GM21717 (cell line): Measurements from ENCODE around the gene CHMP3.
"Not testable (repeated sequence)": the region's sequence is repeated elsewhere in the genome, so short reads cannot be mapped to it uniquely, and the experiment has no call there.

Experiments
- ATAC-seq: cut with Tn5 transposase; IDR thresholded peaks from one replicate; pipeline ENCODE4 v1.9.1; 2021; ENCODE audit warnings: mild to moderate bottlenecking, moderate library complexity; ENCODE audit not compliant: unreplicated experiment

Gene CHMP3

DNA sequence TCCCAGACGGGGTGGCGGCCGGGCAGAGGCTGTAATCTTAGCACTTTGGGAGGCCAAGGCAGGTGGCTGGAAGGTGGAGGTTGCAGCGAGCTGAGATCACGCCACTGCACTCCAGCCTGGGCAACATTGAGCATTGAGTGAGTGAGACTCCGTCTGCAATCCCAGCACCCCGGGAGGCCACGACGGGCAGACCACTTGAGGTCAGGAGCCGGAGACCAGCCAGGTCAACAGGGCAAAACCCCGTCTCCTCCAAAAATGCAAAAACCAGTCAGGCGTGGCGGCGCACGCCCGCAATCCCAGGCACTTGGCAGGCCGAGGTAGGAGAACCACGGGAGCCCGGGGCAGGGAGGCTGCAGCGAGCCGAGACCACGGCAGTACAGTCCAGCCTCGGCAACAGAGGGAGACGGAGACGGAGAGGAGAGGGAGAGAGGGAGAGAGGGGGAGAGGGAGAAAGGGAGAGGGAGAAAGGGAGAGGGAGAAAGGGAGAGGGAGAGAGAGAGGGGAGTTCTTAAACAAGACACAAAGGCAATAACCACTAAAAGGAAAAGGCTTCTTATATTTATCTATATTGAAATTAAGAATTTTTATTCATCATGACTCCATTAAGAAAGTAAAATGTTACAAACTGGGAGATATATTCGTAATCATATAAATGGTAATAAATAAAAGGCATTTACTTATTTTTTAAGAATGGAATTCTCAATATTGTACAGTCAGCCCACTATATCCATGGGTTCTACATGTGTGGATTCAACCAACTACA lies 13.1 kb downstream of the CHMP3 start:
- ATAC-seq = not testable (repeated sequence)

DNA sequence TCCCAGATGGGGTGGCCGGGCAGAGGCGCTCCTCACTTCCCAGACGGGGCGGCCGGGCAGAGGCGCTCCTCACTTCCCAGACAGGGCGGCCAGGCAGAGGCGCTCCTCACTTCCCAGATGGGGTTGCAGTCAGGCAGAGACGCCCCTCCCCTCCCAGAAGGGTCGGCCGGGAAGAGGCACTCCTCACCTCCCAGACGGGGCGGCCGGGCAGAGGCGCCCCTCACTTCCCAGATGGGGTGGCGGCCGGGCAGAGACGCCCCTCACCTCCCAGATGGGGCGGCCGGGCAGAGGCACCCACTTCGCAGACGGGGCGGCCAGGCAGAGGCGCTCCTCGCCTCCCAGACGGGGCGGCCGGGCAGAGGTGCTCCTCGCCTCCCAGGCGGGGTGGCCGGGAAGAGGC lies 13.8 kb downstream of the CHMP3 start:
- ATAC-seq = not testable (repeated sequence)

DNA sequence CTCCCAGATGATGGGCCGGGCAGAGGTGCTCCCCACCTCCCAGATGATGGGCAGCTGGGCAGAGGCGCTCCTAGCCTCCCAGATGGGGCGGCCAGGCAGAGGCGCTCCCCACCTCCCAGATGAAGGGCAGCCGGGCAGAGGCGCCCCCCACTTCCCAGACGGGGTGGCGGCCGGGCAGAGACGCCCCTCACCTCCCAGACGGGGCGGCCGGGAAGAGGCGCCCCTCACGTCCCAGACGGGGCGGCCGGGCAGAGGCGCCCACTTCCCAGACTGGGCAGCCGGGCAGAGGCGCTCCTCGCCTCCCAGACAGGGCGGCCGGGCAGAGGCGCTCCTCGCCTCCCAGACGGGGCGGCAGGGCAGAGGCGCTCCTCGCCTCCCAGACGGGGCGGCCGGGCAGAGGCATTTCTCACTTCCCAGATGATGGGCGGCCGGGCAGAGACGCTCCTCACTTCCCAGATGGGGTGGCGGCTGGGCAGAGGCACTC lies 14.3 kb downstream of the CHMP3 start:
- not testable (repeated sequence) for ATAC-seq

GRCh38 chr2:86548165-86548912 lies 14.9 kb downstream of the CHMP3 start:
- ATAC-seq = not testable (repeated sequence)

DNA sequence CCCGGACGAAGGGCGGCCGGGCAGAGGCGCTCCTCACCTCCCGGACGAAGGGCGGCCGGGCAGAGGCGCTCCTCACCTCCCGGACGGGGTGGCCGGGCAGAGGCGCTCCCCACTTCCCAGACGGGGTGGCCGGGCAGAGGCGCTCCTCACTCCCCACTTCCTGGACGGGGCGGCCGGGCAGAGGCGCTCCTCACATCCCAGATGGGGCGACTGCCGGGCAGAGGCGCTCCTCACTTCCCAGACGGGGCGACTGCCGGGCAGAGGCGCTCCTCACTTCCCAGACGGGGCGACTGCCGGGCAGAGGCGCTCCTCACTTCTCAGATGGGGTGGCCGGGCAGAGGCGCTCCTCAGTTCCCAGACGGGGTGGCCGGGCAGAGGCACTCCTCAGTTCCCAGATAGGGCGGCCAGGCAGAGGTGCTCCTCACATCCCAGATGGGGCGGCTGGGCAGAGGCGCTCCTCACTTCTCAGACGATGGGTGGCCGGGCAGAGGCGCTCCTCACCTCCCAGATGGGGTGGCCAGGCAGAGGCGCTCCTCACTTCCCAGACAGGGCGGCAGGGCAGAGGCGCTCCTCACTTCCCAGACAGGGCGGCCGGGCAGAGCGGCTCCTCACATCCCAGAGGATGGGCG lies 17.8 kb downstream of the CHMP3 start:
- ATAC-seq = not testable (repeated sequence)

- ATAC-seq = not testable (repeated sequence)
These were observed 18.8 kb downstream of the CHMP3 start for GRCh38 chr2:86544278-86545099.

- ATAC-seq = no peak
These were observed 19.4 kb downstream of the CHMP3 start for GRCh38 chr2:86543793-86544192.

DNA sequence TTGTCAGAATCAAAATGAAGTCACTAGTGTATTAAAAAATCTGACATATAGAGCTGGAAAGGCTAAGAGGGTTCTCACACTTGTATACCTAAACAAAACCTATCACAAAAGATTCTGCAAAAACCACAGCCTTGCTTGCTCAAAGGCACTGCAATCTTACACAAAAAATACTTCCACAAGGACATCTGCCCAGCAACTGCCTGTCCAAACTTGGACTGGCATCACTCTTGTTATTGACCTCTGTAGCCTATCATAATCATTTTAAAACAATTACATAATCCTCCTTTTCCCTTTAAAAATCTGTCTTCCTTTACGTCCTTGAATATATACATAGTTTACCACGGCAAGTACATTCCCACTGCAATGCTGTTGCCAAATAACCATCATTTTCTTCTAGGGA lies 19.9 kb downstream of the CHMP3 start:
- ATAC-seq = no peak

DNA sequence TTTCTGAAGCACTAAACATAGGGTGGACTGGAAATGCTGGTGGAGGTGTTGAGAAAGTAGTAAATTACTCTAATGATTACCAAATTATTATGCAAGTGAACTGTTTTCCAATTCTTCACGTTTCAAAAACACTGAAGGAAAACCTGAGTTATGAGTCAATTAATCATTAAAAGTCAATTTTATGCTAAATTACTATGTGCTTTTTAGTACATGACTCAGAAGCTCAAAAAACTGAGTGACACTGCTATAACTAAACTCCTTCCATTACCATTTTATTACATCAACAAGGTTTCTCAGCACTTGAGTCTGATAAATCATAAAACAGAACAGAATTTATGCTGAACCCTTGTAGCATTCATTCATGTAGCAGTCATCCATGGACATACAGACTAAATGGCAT lies 20.4 kb downstream of the CHMP3 start:
- ATAC-seq = no peak

DNA sequence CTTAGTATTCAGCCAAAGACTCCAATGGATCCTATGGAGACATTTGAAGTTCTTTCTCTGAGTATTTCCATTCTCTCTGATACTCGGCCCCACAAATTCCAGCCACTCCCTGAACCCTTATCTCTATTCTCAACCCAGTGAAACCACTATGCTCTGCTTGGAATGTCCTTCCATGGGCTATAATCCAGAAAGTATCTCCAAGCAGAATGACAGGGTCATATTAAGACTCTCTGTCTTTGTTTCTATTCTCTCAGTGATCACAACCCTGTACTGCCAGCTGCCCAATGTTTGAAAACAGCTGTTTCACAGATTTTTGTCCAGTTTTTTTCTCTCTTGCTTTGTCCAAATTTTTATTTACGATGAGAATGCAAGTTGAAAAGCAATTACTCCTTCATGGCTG lies 21.9 kb downstream of the CHMP3 start:
- ATAC-seq = no peak

DNA sequence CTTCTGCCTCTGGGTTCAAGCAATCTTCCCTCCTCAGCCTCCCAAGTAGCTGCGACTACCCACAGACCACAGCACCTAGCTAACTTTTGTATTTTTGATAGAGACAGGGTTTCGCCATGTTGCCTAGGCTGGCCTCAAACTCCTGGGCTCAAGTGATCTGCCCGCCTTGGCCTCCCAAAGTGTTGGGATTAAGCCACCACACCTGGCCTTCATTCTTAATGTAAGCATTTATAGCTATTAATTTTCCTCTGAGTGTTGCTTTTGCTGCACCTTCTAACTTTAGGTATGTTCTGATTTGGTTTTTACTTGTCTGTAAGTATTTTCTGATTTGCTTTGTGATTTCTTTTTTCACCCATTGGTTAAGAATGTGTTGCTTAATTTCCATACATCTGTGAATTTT lies 29.7 kb downstream of the CHMP3 start:
- no peak for ATAC-seq

DNA sequence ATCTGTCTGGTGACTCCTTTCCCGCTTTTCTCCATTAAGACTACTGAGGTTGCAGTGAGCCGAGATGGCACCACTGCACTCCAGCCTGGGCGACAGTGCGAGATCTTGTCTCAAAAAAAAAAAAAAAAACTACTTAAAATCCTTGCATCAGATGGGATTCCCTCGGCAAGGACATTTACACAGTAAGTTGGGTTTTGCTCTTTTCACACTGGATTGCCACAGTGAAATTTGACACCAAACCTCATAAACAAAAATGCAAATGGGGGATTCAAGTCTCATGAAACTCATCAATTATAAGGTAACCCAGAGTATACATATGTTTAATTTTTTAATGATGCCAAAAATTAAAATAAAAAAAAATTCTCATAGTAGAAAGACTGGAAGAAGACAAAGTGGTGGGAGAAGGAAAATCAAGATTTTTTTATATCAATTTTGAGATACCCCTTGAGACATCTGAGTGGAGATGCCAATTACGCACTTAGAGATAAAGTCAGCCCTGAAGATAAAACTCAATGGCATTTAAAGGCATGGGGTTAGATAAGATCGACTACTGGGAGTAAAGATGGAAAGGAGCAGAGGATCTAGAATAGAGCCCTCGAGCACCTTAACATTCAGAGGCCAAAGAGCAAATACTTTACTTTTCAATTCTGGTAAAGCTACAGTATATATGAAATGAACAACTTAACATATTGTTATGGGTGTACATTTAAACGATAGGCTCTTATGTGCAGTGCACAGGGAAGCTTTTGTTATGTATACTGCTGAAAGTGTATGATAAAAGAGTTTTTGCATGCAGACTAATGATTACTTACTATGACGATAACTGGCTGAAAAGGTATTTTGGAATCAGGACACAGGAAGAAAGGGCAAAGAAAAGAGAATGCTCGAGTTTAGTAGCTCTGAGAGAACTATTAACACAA lies 37.6 kb downstream of the CHMP3 start:
- ATAC-seq = no peak

DNA sequence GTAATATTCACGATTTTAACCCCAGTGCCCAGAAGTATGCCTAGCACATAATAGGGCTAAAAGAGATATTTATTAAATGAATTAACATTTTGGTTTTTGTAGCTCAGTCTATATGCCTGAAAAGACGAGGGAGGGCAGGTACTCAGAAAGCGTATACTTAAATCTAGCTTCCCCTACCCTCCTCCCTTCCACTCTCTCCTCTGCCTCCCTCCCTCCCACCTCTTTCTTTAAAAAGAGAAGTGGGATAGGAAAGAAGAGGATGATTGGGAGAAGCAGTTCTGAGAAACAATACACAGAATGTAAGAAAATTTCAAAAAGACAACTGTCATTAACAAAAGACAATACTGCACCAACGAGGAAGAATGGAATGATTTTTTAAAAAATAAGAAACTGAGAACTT lies 39.8 kb downstream of the CHMP3 start:
- no peak for ATAC-seq

DNA sequence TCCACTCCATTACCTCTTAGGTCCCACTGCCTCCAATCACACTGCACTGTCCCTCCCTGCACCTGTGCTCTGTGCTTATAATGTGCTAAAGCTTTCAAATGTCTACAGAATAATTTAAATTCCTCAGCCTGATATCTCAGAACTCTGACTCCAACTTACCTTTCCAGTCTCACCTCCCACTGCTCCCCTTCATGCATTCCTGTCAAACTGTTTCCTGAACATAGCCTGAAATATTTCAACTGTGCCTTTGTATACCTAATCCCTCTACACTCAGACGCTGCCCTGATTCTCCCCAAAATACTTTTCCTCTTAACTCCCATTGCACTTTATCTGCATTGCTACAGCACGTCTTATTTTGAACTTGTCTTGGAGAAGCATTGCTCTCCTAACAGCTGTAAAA lies 40.5 kb downstream of the CHMP3 start:
- no peak for ATAC-seq

DNA sequence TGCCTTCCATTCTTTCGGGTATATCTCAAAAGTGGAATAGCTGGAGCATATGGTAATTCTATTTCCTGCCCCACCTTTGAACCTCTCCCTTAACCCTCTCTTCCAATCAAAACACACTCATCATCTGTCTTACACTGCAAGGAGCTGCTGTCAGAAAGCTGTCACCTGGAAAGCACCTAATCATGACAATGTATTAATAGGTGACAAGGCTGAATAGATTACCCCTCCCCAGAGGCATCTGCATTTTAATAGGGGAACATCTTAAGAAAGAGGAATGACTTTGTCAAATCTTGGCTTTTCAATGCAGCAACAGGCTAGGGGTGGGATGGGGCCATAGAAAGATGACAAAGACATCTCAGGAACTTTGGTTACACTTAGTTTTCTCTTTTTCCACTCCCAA lies 41.3 kb downstream of the CHMP3 start:
- no peak for ATAC-seq

DNA sequence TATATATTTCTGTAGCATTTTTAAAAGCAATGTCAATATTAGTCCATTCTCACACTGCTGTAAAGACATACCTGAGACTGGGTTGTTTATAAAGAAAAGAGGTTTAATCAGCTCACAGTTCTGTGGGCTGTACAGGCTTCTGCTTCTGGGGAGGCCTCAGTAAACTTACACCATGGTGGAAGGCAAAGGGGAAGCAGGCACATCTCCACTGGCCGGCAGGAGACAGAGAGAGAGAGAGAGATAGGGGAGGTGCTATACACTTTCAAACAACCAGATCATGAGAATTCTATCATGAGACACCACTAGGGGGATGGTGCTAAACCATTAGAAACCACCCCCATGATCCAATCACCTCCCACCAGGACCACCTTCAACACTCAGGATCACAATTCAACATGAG lies 43.1 kb downstream of the CHMP3 start:
- ATAC-seq = no peak

- ATAC-seq = no peak
These were observed 43.9 kb downstream of the CHMP3 start for GRCh38 chr2:86519349-86519748.

DNA sequence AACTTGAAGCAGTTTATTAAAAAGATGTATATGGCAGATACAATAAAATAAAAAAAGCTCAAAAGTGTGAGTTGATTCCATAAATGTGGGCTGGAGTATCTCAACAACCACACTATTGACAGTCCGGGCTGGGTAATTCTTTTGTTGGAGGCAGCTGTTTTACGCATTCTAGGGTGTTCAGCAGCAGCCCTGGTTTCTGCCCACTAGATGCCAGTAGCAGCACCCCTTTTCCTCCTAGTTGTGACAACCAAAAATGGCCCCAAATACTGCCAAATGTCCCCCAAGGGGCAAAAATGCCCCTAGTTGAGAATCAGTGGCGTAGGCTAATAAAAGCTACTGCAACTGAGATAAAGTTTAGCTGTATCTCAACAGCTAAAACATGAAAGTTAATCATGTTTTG lies 44.8 kb downstream of the CHMP3 start:
- no peak for ATAC-seq

DNA sequence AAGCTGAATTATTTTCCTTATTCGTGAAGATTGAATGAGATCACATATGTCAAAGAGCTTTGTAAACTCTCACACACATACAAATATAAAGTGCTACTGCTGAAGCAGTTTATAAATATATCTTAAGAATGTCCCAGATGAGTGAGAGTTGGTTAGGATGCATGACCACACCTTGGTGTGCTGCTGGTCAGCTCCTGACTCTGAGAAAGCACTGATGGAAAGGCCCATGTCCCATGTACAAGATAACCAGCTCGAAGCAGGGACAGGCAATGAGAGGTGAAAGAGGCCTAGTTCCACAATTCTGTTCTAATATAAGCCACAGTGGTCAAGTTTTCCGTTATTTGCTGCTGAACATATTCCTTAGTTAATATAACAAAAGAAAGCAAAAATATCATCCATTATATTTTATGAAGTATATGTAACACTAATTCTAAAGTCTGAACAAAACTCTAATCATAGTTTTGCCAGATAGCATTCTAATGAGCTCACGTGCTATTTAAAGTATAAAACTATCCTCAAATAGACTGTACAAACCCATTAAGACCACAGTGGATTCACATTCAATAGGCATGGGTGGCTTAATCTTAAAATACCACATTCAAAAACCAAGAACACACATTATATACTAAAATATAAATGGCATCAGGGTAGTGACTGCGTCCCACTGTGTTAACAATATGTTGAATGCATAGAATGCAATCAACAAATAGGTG lies 49.1 kb downstream of the CHMP3 start:
- no peak for ATAC-seq
